ENCODE measurements around the gene RNF31.
"Not testable (repeated sequence)": the region's sequence is repeated elsewhere in the genome, so short reads cannot be mapped to it uniquely, and the experiment has no call there.

RNF31 gene

DNA sequence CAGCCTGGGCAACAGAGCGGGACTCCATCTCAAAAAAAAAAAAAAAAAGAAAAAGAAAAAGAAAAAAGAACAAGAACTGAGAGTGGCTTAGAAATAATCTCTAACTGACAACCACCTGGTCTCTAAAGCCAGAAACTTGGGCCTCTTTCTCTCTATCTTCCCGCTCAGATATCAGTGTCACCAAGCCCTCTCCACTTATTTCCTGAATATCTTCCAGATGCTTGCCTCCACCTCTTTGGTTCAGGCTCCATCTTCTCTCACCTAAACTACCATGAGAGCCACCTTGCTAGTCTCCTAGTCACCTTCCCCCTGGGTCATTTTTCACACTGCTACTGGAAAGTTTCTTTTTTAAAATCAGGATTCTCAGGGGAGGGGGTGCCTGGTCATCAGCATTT lies 49.8 kb downstream of the RNF31 start:
- Histone ChIP-seq H3K4me2 (ENCODE audit: low read length) (peak overlapping the region; percentile 97), H2AFZ (ENCODE audit: low read length) (no peak overlapping the region), H3K4me1 (ENCODE audit: insufficient read depth, low read length, severe bottlenecking) (peaks cover 29% of the 10 kb centered on the region), H3F3A (ENCODE audit: insufficient read depth, low read length) (no peaks in the 10 kb centered on the region), H3K9ac (ENCODE audit: low read length) (peak overlapping the region; percentile 96), H3K36me3 (ENCODE audit: insufficient read depth, low read length) (peaks cover 41% of the 10 kb centered on the region), H3K27me3 (ENCODE audit: insufficient read depth, low read length) (no peaks in the 10 kb centered on the region), H3K79me2 (ENCODE audit: insufficient read depth, low read length) (no peaks in the 10 kb centered on the region), H3K9me3 (ENCODE audit: low read length) (peaks cover 5% of the 10 kb centered on the region; the same call in 1 of the 2 replicates), H3K9me2 (ENCODE audit: low read depth, low read length) (no peaks in the 10 kb centered on the region), H4K20me1 (ENCODE audit: insufficient read depth, low read length) (no peaks in the 10 kb centered on the region), H3K27ac (ENCODE audit: low read depth, low read length, poor library complexity, severe bottlenecking) (peak overlapping the region; percentile 92), H3K4me3 (ENCODE audit: low read depth, low read length, poor library complexity, severe bottlenecking) (peak overlapping the region; percentile 89)
- TF ChIP-seq EZH2 (IDR thresholded peaks at IDR 0.05; ENCODE audit: borderline replicate concordance, low read length), result no peak

DNA sequence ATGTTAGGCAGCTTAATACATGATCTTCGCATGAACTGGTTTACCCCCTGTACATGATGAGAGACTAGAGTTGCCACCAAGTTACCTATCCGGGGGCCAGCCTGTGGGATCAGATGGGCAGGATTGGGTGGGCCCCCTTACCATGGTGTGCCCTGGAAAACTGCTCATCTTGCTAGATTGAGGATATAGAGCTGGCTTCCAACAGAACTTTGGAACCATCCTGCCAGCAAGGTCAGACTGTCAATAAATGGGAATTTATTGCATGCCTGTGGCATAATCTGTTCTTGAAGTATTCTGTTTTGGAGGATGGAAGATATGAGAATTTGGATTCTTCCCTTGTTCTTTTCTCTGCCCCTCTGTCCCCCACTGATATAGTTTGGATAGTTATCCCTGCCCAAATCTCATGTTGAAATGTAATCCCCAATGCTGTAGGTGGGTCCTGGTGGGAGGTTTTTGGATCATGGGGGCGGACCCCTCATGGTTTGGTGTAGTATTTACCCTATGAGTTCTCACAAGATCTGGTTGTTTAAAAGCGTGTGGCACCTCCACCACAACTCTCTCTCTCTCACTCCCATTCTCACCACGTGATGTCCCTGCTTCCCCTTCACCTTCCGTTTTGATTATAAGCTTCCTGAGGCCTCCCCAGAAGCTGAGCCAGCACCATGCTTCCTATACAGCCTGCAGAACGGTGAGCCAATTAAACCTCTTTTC lies 51.7 kb downstream of the RNF31 start:
- Histone ChIP-seq H3K79me2 (ENCODE audit: insufficient read depth, low read length) (no peaks in the 10 kb centered on the region), H3K9me3 (ENCODE audit: low read length) (peaks cover 5% of the 10 kb centered on the region; the same call in 1 of the 2 replicates), H3K36me3 (ENCODE audit: insufficient read depth, low read length) (peaks cover 40% of the 10 kb centered on the region), H3K27me3 (ENCODE audit: insufficient read depth, low read length) (no peaks in the 10 kb centered on the region), H3K4me1 (ENCODE audit: insufficient read depth, low read length, severe bottlenecking) (peaks cover 29% of the 10 kb centered on the region), H3K9ac (ENCODE audit: low read length) (no peak overlapping the region), H4K20me1 (ENCODE audit: insufficient read depth, low read length) (no peaks in the 10 kb centered on the region), H3K4me3 (ENCODE audit: low read depth, low read length, poor library complexity, severe bottlenecking) (no peak overlapping the region), H3K27ac (ENCODE audit: low read depth, low read length, poor library complexity, severe bottlenecking) (no peak overlapping the region), H3K4me2 (ENCODE audit: low read length) (no peak overlapping the region), H2AFZ (ENCODE audit: low read length) (no peak overlapping the region), H3K9me2 (ENCODE audit: low read depth, low read length) (no peaks in the 10 kb centered on the region), H3F3A (ENCODE audit: insufficient read depth, low read length) (no peaks in the 10 kb centered on the region)
- TF ChIP-seq, protein P1, sequence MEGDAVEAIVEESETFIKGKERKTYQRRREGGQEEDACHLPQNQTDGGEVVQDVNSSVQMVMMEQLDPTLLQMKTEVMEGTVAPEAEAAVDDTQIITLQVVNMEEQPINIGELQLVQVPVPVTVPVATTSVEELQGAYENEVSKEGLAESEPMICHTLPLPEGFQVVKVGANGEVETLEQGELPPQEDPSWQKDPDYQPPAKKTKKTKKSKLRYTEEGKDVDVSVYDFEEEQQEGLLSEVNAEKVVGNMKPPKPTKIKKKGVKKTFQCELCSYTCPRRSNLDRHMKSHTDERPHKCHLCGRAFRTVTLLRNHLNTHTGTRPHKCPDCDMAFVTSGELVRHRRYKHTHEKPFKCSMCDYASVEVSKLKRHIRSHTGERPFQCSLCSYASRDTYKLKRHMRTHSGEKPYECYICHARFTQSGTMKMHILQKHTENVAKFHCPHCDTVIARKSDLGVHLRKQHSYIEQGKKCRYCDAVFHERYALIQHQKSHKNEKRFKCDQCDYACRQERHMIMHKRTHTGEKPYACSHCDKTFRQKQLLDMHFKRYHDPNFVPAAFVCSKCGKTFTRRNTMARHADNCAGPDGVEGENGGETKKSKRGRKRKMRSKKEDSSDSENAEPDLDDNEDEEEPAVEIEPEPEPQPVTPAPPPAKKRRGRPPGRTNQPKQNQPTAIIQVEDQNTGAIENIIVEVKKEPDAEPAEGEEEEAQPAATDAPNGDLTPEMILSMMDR (IDR thresholded peaks at IDR 0.05; ENCODE audit: low read length), result no peak
- no peak for TF ChIP-seq EZH2 (IDR thresholded peaks at IDR 0.05; ENCODE audit: borderline replicate concordance, low read length)

DNA sequence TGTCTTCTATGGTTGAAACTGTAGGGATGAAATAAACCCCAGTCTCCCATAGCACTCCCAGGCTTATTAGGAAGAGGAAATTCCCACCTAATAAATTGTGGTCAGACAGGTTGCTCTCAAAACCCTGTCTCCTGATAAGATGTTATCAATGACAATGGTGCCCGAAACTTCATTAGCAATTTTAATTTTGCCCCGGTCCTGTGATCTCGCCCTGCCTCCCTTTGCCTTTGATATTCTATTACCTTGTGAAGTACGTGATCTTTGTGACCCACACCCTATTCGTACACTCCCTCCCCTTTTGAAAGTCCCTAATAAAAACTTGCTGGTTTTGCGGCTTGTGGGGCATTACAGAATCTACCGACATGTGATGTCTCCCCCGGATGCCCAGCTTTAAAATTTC lies 55.2 kb downstream of the RNF31 start:
- not testable (repeated sequence) for H3K9me2 ChIP-seq (ENCODE audit: low read depth, low read length); H3K4me3 ChIP-seq (ENCODE audit: low read depth, low read length, poor library complexity, severe bottlenecking); H3K4me1 ChIP-seq (ENCODE audit: insufficient read depth, low read length, severe bottlenecking); H3K27ac ChIP-seq (ENCODE audit: low read depth, low read length, poor library complexity, severe bottlenecking); H3K79me2 ChIP-seq (ENCODE audit: insufficient read depth, low read length); H2AFZ ChIP-seq (ENCODE audit: low read length); H3K9me3 ChIP-seq (ENCODE audit: low read length); H3K4me2 ChIP-seq (ENCODE audit: low read length); H3K9ac ChIP-seq (ENCODE audit: low read length); H3K27me3 ChIP-seq (ENCODE audit: insufficient read depth, low read length); H3F3A ChIP-seq (ENCODE audit: insufficient read depth, low read length); H4K20me1 ChIP-seq (ENCODE audit: insufficient read depth, low read length)
- H3K36me3 ChIP-seq (ENCODE audit: insufficient read depth, low read length), result peaks cover 69% of the 10 kb centered on the region

DNA sequence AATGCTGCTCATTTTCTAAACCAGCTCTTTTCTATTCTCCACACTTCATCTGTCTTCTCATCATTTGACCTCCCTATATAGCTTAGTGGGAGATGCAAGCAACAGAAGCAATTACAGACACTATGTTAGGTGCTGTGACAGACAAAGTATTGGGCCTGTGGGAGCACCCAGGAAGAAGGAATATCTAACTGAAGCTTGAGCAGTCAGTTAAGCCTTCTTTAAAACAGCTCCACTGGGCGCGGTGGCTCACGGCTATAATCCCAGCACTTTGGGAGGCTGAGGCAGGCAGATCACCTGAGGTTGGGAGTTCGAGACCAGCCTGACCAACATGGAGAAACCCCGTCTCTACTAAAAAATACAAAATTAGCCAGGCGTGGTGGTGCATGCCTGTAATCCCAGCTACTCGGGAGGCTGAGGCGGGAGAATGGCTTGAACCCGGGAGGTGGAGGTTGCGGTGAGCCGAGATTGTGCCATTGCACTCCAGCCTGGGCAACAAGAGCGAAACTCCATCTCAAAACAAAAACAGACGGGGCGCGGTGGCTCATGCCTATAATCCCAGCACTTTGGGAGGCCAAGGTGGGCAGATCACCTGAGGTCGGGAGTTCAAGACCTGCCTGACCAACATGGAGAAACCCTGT lies 56.1 kb downstream of the RNF31 start:
- not testable (repeated sequence) for H3K79me2 ChIP-seq (ENCODE audit: insufficient read depth, low read length); H3K27ac ChIP-seq (ENCODE audit: low read depth, low read length, poor library complexity, severe bottlenecking); H3K4me3 ChIP-seq (ENCODE audit: low read depth, low read length, poor library complexity, severe bottlenecking); H3F3A ChIP-seq (ENCODE audit: insufficient read depth, low read length); H3K9ac ChIP-seq (ENCODE audit: low read length); H3K27me3 ChIP-seq (ENCODE audit: insufficient read depth, low read length); H3K9me3 ChIP-seq (ENCODE audit: low read length); H4K20me1 ChIP-seq (ENCODE audit: insufficient read depth, low read length); H2AFZ ChIP-seq (ENCODE audit: low read length); H3K4me1 ChIP-seq (ENCODE audit: insufficient read depth, low read length, severe bottlenecking); H3K9me2 ChIP-seq (ENCODE audit: low read depth, low read length); H3K4me2 ChIP-seq (ENCODE audit: low read length)
- peaks cover 76% of the 10 kb centered on the region for H3K36me3 ChIP-seq (ENCODE audit: insufficient read depth, low read length)
